ENCODE results near the gene HOXC11. TPM values are rescaled to one million over a fixed set of nuclear protein-coding genes. Genes with fewer than 3 reads are reported as not detected.

The HOXC11 gene
- total and polyA plus RNA-seq, 2 of the 4 experiments (the other 2 are of a cell fraction): not detected

GRCh38 chr12:54015018-54015931, 42.3 kb downstream of the HOXC11 start:
- Histone ChIP-seq H3K4me2 (ENCODE audit: low read depth, low read length) (no peak overlapping the region), H3K9ac (ENCODE audit: low read depth, low read length) (no peak overlapping the region), H3K79me1 (ENCODE audit: low read depth in 1 of 2, low read length in 2 of 2) (no peaks in the 10 kb centered on the region), H3K4me3 (ENCODE audit: insufficient read depth, low read depth, low read length) (no peak overlapping the region), H2AFZ (replicated peaks; ENCODE audit: low read length, poor library complexity) (no peak overlapping the region), H3K9me3 (ENCODE audit: control insufficient read depth, insufficient read depth, low read length) (peaks cover 4% of the 10 kb centered on the region), H3K4me1 (ENCODE audit: control insufficient read depth, insufficient read depth, low read length) (no peaks in the 10 kb centered on the region), H2AK5ac (ENCODE audit: low read depth, low read length) (no peak overlapping the region), H3K9me1 (ENCODE audit: insufficient read depth, low read length) (no peaks in the 10 kb centered on the region), H4K20me1 (ENCODE audit: insufficient read depth, low read length) (no peaks in the 10 kb centered on the region), H2BK5ac (ENCODE audit: low read depth, low read length, poor library complexity, severe bottlenecking) (no peak overlapping the region), H3K18ac (ENCODE audit: low read depth, low read length) (no peak overlapping the region), H3K4ac (ENCODE audit: low read depth, low read length) (no peak overlapping the region), H3K56ac (ENCODE audit: extremely low read depth, insufficient read depth, low read length) (no peak overlapping the region), H2BK20ac (ENCODE audit: low read depth, low read length) (no peak overlapping the region), H3K36me3 (ENCODE audit: control insufficient read depth, insufficient read depth, low read length) (no peaks in the 10 kb centered on the region), H4K5ac (ENCODE audit: low read depth, low read length) (no peak overlapping the region), H2BK15ac (ENCODE audit: low read depth, low read length) (no peak overlapping the region), H4K8ac (ENCODE audit: low read depth in 2 of 2, low read length in 2 of 2) (no peak overlapping the region), H2AK9ac (replicated peaks; ENCODE audit: low read depth, low read length, poor library complexity) (no peak overlapping the region), H3K23ac (ENCODE audit: low read depth, low read length) (no peak overlapping the region), H4K91ac (ENCODE audit: insufficient read depth, low read depth, low read length) (no peak overlapping the region), H3K27me3 (ENCODE audit: control insufficient read depth, insufficient read depth, low read length) (peaks cover 89% of the 10 kb centered on the region), H3K27ac (ENCODE audit: insufficient read depth, low read length) (no peak overlapping the region), H3K14ac (replicated peaks; ENCODE audit: low read depth, low read length) (no peak overlapping the region), H2BK120ac (ENCODE audit: low read depth, low read length) (no peak overlapping the region)
- in situ Hi-C loops (cut with MboI; ENCODE audit: low sequenced_read_pairs) (no loop called here), intact Hi-C loops (cut with micrococcal nuclease) (no loop called here), dilution Hi-C loops (cut with HindIII; ENCODE audit: low sequenced_read_pairs, unreplicated experiment) (no loop called here)
- 31% methylated on average over 3 of the region's 23 CpGs; no CpG with 5 or more reads in 1 of the 2 experiments for WGBS, 2 experiments (ENCODE audit: extremely low coverage in 2 of 2, insufficient read length in 1 of 2)
- TF ChIP-seq CEBPB (IDR thresholded peaks at IDR 0.05; ENCODE audit: low read depth, low read length): no peak
- no peak for TF ChIP-seq BHLHE40 (IDR thresholded peaks at IDR 0.05; ENCODE audit: low read depth, low read length)
- no peak for TF ChIP-seq CHD1 (IDR thresholded peaks at IDR 0.05; ENCODE audit: low read depth, low read length)
- TF ChIP-seq USF2 (IDR thresholded peaks at IDR 0.05; ENCODE audit: low read depth, low read length): no peak
- no peak for TF ChIP-seq NFE2L2 (IDR thresholded peaks at IDR 0.05; ENCODE audit: low read depth, low read length)
- ChIA-PET POLR2A (ENCODE audit: unreplicated experiment) (no interaction called here), CTCF (interaction anchor here (0.9 kb wide), 1 partner anchor 176 kb away, joined by 4 read pairs; no protein-coding TSS in a partner anchor)
- ATAC-seq (ENCODE audit: low read depth) (no peak), DNase-seq (no peak)
- BruUV-seq (replicated peaks): no TSS peak
